Measurements from ENCODE around the gene NEMF.

DNA sequence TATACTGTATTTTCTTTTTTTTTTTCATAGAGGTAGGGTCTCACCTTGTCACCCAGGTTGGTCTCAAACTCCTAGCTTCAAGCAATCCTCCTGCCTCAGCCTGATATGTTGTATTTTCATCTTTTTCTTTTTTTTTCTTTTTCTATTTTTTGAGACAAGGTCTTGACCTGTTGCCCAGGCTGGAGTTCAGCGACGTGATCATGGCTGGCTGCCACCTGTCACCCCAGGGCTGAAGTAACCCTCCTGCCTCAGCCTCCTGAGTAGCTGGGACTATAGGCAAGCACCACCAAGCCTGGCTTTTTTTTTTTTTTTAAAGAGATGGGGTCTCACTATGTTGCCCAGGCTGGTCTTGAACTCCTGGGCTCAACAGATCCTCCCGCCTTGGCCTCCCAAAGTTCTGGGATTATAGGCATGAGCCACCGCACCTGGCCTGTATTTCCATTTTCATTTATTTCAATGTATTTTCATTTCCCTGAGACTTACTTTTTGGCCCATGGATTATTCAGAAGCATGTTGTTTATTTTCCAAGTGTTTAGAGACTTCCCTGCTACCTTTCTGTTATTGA is 24.1 kb upstream of the NEMF start:
- TF ChIP-seq POLR2A (IDR thresholded peaks at IDR 0.05; ENCODE audit: low read length) = no peak
- TF ChIP-seq GATA1 (IDR thresholded peaks at IDR 0.05; ENCODE audit: low read depth, low read length) = no peak

Data from erythroblast (primary cell).